Measurements from ENCODE around the gene VPS26C. TPM values are rescaled to one million over a fixed set of nuclear protein-coding genes. Genes with fewer than 3 reads are reported as not detected.
A peak's percentile ranks its signal among the peaks of the same experiment; 100 is the strongest.

VPS26C gene
- total RNA-seq, 1 donor from 2014 or later: 27.7 TPM

DNA sequence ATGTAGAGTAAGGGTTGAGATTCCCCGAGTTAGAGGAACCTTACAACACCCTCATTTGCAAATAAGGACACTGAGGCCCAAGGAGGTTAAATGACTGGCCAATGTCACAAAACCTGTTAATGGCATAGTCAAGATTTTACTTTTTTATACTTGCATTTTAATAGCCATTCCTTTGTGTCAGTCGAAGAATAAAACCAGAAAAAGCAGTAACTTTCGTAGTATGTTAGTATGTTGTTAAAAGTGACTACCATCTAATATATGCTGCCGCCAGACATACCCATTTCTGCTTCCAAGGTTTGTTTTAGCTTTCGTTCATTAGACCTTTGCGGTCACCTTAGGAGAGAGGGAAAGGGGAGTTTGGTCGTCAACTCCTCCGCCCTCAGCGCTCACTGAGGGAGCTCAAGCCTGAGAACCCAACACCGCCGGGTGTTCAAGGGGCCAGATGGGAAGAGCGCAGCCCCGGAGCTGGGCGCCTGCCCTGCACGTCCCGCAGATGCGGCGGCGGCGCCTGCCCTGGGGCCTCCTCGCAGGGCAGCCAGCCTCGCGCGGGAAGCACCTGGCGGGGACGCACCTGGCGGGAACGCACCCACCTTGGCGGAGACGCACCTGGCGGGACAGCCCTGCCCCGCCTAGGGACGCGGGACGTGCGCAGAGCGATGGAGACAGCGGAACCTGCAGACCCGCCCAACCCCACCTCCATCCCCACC, 466 bp downstream of the VPS26C start:
- no peaks in the 10 kb centered on the region for H3K27me3 ChIP-seq (ENCODE audit: control insufficient read depth in 3 of 3, insufficient read depth in 3 of 3, low read length in 3 of 3)
- peak overlapping the region; percentile 99 for H3K27ac ChIP-seq (ENCODE audit: low read depth, low read length)
- peaks cover 0 to 4% (median 0%) of the 10 kb centered on the region in 3 donors for H3K36me3 ChIP-seq (ENCODE audit: control insufficient read depth in 3 of 3, insufficient read depth in 3 of 3, low read length in 3 of 3)
- H3K4me3 ChIP-seq (ENCODE audit: low read length in 3 of 3): peak overlapping the region; percentile 80 to 86 (median 83)
- H3K9ac ChIP-seq (ENCODE audit: low read depth in 1 of 3, low read length in 3 of 3): peak overlapping the region; percentile 96 to 97 (median 96)
- H3K4me1 ChIP-seq (ENCODE audit: control insufficient read depth in 3 of 3, insufficient read depth in 3 of 3, low read length in 3 of 3): peaks cover 15 to 23% (median 16%) of the 10 kb centered on the region in 3 donors
- no peaks in the 10 kb centered on the region for H3K9me3 ChIP-seq (ENCODE audit: control insufficient read depth in 3 of 3, low read length in 3 of 3)

DNA sequence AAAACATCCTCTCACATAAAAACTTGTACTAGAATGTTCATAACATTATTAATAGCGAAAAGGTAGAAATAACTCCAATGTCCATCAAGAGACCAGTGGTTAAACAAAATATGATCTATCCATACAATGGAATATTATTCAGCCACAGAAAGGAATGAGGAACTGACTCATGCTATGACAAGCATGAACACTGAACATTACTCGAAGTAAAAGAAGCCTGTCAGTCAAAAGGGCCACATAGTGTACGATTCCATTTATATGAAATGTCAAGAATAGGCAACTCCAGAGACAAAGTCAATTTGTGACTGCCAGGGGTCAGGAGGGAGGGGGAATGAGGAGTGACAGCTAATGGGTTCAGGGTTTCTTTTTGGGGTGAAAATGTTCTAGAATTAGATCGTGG, 2.3 kb downstream of the VPS26C start:
- H3K9ac ChIP-seq (ENCODE audit: low read depth in 1 of 3, low read length in 3 of 3): no peak overlapping the region
- peaks cover 15 to 23% (median 16%) of the 10 kb centered on the region in 3 donors for H3K4me1 ChIP-seq (ENCODE audit: control insufficient read depth in 3 of 3, insufficient read depth in 3 of 3, low read length in 3 of 3)
- H3K9me3 ChIP-seq (ENCODE audit: control insufficient read depth in 3 of 3, low read length in 3 of 3): no peaks in the 10 kb centered on the region
- no peak overlapping the region for H3K4me3 ChIP-seq (ENCODE audit: low read length in 3 of 3)
- H3K27ac ChIP-seq (ENCODE audit: low read depth, low read length): no peak overlapping the region
- H3K27me3 ChIP-seq (ENCODE audit: control insufficient read depth in 3 of 3, insufficient read depth in 3 of 3, low read length in 3 of 3): no peaks in the 10 kb centered on the region
- peaks cover 0 to 4% (median 0%) of the 10 kb centered on the region in 3 donors for H3K36me3 ChIP-seq (ENCODE audit: control insufficient read depth in 3 of 3, insufficient read depth in 3 of 3, low read length in 3 of 3)

DNA sequence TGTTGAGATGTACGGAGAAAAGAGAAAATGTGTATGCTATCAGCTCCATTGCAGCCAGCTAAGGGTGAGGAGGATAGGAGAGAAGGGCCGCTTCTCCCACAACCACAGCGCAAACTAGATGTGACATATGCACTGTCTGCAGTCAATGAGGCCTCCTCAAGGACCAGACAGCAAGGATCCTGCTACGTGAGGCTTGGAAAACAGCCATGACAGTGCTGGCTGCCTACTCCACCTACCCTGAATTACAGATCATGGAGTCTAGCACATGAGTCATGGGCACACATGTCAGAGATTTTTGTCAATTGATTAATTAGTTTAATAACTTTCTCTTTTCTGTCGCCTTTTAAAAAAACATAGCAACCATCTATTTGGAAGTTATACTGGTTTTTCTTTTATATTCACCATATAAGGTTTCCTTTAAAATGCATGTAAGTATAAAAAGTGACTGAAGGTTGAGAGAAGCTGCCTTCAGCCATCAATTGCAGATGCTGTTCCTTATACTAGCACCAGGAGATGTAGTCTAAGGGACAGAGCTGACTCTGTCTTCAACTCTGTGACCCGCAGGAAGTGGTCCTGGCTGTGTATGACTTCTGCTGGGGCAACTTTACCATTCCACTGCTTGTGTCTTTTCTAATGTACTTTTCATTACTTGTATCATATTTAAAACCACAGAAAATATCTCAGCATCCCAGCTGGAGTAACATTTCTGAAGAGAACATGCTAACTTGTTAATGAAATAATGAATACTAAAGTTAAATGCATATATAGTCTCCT, 3.1 kb downstream of the VPS26C start:
- Histone ChIP-seq H3K4me1 (ENCODE audit: control insufficient read depth in 3 of 3, insufficient read depth in 3 of 3, low read length in 3 of 3) (peaks cover 15 to 27% (median 16%) of the 10 kb centered on the region in 3 donors), H3K9me3 (ENCODE audit: control insufficient read depth in 3 of 3, low read length in 3 of 3) (no peaks in the 10 kb centered on the region), H3K9ac (ENCODE audit: low read depth in 1 of 3, low read length in 3 of 3) (peak overlapping the region in 1 of 3 donors; percentile 8), H3K36me3 (ENCODE audit: control insufficient read depth in 3 of 3, insufficient read depth in 3 of 3, low read length in 3 of 3) (peaks cover 0 to 4% (median 0%) of the 10 kb centered on the region in 3 donors), H3K27ac (ENCODE audit: low read depth, low read length) (no peak overlapping the region), H3K27me3 (ENCODE audit: control insufficient read depth in 3 of 3, insufficient read depth in 3 of 3, low read length in 3 of 3) (no peaks in the 10 kb centered on the region), H3K4me3 (ENCODE audit: low read length in 3 of 3) (peak overlapping the region in 1 of 3 donors; percentile 30)

DNA sequence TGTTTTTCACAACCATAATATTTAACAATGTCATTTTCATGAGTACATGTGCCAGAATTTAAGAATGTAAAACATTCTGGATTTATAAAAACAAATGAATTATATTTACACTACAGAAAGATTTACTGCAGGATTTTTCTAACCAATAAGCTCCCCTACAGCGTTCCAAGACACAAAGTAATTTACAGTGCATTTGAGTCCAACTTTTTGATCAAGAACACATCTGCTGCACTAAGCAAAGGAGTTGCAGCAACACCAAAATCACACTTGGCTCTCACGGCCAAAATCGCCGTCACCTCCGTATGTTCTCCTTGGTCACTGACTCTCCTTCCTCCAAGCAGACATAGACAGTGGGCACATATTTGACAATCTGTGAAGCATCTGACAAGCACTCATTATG, 7.7 kb downstream of the VPS26C start:
- Histone ChIP-seq H3K9ac (ENCODE audit: low read depth in 1 of 3, low read length in 3 of 3) (no peak overlapping the region), H3K36me3 (ENCODE audit: control insufficient read depth in 3 of 3, insufficient read depth in 3 of 3, low read length in 3 of 3) (no peaks in the 10 kb centered on the region), H3K27ac (ENCODE audit: low read depth, low read length) (no peak overlapping the region), H3K4me3 (ENCODE audit: low read length in 3 of 3) (no peak overlapping the region), H3K27me3 (ENCODE audit: control insufficient read depth in 3 of 3, insufficient read depth in 3 of 3, low read length in 3 of 3) (no peaks in the 10 kb centered on the region), H3K9me3 (ENCODE audit: control insufficient read depth in 3 of 3, low read length in 3 of 3) (no peaks in the 10 kb centered on the region), H3K4me1 (ENCODE audit: control insufficient read depth in 3 of 3, insufficient read depth in 3 of 3, low read length in 3 of 3) (peaks cover 27 to 32% (median 29%) of the 10 kb centered on the region in 3 donors)

DNA sequence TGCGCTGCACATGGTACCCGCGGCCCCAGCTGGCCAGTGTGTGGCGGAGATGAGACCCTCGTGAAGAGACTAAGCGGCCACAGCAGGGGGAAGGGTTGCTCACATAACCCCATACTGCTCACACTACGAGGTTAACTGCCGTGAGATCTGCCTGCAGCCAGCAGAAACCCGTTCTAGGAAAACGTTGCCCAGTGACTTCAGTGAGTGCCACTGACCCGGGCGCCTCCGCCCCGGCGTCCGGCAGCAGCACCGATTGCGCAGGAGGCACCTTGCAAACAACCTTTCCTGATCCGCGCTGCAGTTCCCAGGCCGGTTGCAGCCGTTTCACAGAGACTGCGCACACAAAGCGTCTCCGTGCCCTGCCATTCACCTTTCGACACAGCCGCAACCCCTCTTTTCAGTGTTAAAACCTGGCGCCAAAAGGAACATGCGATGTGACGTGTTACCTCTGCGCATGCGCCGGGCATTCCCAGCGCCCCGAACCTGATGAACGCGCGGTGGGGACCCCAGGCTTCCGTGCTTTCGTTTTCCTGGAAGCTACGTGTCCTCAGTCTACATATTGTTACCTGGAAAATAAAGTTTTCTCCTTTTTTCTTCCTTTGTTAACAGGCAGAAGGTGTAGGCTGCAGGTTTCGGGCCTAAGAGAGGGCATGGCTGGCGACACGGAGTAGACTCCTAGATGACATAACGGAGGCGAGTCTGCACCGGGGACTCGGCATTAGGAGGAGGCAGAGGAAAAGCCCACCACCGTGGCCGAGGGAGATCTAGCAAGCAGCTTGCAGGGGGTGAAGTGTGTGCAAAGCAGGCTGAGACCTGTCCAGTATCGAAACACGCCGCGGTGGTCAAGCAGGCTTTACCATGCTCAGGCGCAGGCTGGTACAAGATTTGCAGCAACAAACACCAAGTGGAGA, 8.9 kb downstream of the VPS26C start:
- Histone ChIP-seq H3K27me3 (ENCODE audit: control insufficient read depth in 3 of 3, insufficient read depth in 3 of 3, low read length in 3 of 3) (no peaks in the 10 kb centered on the region), H3K4me3 (ENCODE audit: low read length in 3 of 3) (peak overlapping the region; percentile 76 to 92 (median 89)), H3K4me1 (ENCODE audit: control insufficient read depth in 3 of 3, insufficient read depth in 3 of 3, low read length in 3 of 3) (peaks cover 22 to 35% (median 23%) of the 10 kb centered on the region in 3 donors), H3K27ac (ENCODE audit: low read depth, low read length) (peak overlapping the region; percentile 79), H3K9me3 (ENCODE audit: control insufficient read depth in 3 of 3, low read length in 3 of 3) (no peaks in the 10 kb centered on the region), H3K36me3 (ENCODE audit: control insufficient read depth in 3 of 3, insufficient read depth in 3 of 3, low read length in 3 of 3) (no peaks in the 10 kb centered on the region), H3K9ac (ENCODE audit: low read depth in 1 of 3, low read length in 3 of 3) (peak overlapping the region; percentile 78 to 87 (median 85))

DNA sequence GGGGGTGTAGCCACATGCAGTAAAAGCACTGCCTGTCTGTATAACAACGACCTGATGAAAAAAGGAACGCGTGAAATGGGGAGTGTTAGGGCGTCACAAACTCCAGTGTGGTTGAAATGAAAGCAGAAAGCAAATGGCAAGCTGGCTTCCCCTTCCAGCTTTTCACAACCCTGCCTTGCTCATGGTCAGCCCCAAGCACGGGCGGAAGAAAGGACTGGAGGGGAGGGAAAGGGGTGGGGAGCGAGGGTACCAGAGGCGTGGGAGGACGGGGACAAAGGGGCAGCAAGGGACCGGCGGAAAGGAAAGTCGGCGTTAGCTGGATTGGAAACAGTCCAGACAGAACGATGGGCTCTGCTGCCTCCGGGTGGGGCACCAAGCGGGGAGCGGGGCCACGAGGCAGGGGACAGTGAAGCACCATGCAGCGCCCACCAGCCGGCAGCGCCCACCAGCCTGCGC, 9.6 kb downstream of the VPS26C start:
- Histone ChIP-seq H3K9me3 (ENCODE audit: control insufficient read depth in 3 of 3, low read length in 3 of 3) (no peaks in the 10 kb centered on the region), H3K4me1 (ENCODE audit: control insufficient read depth in 3 of 3, insufficient read depth in 3 of 3, low read length in 3 of 3) (peaks cover 24 to 39% (median 26%) of the 10 kb centered on the region in 3 donors), H3K9ac (ENCODE audit: low read depth in 1 of 3, low read length in 3 of 3) (peak overlapping the region; percentile 78 to 87 (median 85)), H3K27ac (ENCODE audit: low read depth, low read length) (peak overlapping the region; percentile 79), H3K36me3 (ENCODE audit: control insufficient read depth in 3 of 3, insufficient read depth in 3 of 3, low read length in 3 of 3) (no peaks in the 10 kb centered on the region), H3K4me3 (ENCODE audit: low read length in 3 of 3) (peak overlapping the region; percentile 76 to 92 (median 89)), H3K27me3 (ENCODE audit: control insufficient read depth in 3 of 3, insufficient read depth in 3 of 3, low read length in 3 of 3) (no peaks in the 10 kb centered on the region)

DNA sequence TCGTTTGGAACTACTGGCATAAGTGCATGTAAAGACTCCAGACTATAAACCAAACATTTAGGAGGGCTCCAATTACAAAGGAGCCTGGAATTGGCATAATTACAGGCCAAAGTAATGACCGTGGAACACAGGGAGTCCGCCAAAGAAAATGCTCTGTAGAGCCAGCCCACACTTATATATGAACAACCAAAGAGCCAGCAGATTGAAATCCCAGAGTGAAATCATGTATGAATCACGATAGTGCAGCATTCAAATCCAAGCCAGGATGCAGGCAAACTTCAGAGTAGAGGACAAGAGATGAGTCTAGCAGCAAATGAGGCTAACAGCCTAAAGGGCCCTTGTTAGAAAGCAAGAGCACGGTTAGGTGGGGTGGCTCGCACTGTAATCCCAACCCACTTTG, 13.1 kb downstream of the VPS26C start:
- H3K9ac ChIP-seq (ENCODE audit: low read depth in 1 of 3, low read length in 3 of 3): no peak overlapping the region
- no peak overlapping the region for H3K27ac ChIP-seq (ENCODE audit: low read depth, low read length)
- H3K36me3 ChIP-seq (ENCODE audit: control insufficient read depth in 3 of 3, insufficient read depth in 3 of 3, low read length in 3 of 3): no peaks in the 10 kb centered on the region
- no peak overlapping the region for H3K4me3 ChIP-seq (ENCODE audit: low read length in 3 of 3)
- H3K4me1 ChIP-seq (ENCODE audit: control insufficient read depth in 3 of 3, insufficient read depth in 3 of 3, low read length in 3 of 3): peaks cover 24 to 46% (median 26%) of the 10 kb centered on the region in 3 donors
- no peaks in the 10 kb centered on the region for H3K9me3 ChIP-seq (ENCODE audit: control insufficient read depth in 3 of 3, low read length in 3 of 3)
- H3K27me3 ChIP-seq (ENCODE audit: control insufficient read depth in 3 of 3, insufficient read depth in 3 of 3, low read length in 3 of 3): no peaks in the 10 kb centered on the region

DNA sequence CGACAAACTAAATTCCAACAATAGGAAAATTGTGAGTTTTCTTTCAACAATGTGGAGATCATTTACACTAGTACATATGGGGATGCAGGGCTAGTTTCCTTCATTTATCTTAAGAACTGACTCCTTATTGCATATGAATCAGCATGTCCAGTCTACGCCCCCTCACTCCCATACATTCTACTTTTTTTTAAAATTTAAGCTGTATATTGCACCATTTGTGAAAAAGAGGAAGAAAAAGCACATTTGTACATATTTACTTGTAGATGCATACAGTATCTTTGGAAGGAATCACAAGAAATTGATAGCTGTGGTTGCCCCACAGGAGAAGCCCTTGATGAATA, 15.9 kb downstream of the VPS26C start:
- Histone ChIP-seq H3K27me3 (ENCODE audit: control insufficient read depth in 3 of 3, insufficient read depth in 3 of 3, low read length in 3 of 3) (no peaks in the 10 kb centered on the region), H3K36me3 (ENCODE audit: control insufficient read depth in 3 of 3, insufficient read depth in 3 of 3, low read length in 3 of 3) (no peaks in the 10 kb centered on the region), H3K9ac (ENCODE audit: low read depth in 1 of 3, low read length in 3 of 3) (no peak overlapping the region), H3K27ac (ENCODE audit: low read depth, low read length) (no peak overlapping the region), H3K9me3 (ENCODE audit: control insufficient read depth in 3 of 3, low read length in 3 of 3) (no peaks in the 10 kb centered on the region), H3K4me3 (ENCODE audit: low read length in 3 of 3) (no peak overlapping the region), H3K4me1 (ENCODE audit: control insufficient read depth in 3 of 3, insufficient read depth in 3 of 3, low read length in 3 of 3) (peaks cover 6 to 26% (median 8%) of the 10 kb centered on the region in 3 donors)

DNA sequence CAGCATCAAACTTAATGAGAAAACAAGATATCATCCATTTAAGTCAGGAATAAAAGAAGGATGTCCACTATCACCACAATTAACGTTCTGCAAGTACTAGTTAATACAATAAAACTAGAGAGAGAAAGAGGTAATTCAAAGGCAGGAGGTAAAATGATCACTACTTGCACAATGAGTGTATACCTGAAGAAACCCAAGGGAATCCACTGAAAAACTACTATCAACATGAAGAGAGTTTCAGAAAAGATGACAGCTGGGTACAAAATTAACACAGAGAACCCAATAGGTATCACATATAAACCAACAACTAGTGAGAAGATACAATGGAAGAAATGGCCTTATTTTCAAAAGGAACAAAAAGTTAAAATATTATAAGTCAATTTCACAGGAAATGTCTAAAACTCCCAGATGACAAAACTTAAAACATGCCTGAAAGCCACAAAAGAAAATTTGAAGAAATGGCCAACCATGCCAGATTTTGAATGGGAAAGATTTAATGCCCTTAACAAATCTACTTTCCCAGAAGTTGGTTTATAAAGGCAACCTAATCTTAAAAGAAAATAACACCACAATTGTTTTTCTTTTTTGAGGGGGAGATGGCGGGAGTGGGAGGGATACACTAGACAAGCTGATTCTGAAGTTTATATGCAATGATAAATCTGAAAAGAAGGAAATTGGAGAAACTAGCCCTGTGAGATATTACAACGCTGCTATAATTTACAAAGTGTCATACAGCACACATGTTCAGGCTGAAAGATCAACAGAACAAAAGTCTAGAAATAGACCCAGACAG, 17.8 kb downstream of the VPS26C start:
- no peaks in the 10 kb centered on the region for H3K36me3 ChIP-seq (ENCODE audit: control insufficient read depth in 3 of 3, insufficient read depth in 3 of 3, low read length in 3 of 3)
- H3K4me1 ChIP-seq (ENCODE audit: control insufficient read depth in 3 of 3, insufficient read depth in 3 of 3, low read length in 3 of 3): peaks cover 8 to 23% (median 10%) of the 10 kb centered on the region in 3 donors
- no peak overlapping the region for H3K27ac ChIP-seq (ENCODE audit: low read depth, low read length)

More for the DNA sequence above, 17.8 kb downstream of the VPS26C start:
- Histone ChIP-seq H3K9me3 (ENCODE audit: control insufficient read depth in 3 of 3, low read length in 3 of 3) (no peaks in the 10 kb centered on the region), H3K9ac (ENCODE audit: low read depth in 1 of 3, low read length in 3 of 3) (no peak overlapping the region), H3K27me3 (ENCODE audit: control insufficient read depth in 3 of 3, insufficient read depth in 3 of 3, low read length in 3 of 3) (no peaks in the 10 kb centered on the region), H3K4me3 (ENCODE audit: low read length in 3 of 3) (no peak overlapping the region)
